ENCODE results near the gene PRPF38B.
A peak's percentile ranks its signal among the peaks of the same experiment; 100 is the strongest.

The PRPF38B gene

DNA sequence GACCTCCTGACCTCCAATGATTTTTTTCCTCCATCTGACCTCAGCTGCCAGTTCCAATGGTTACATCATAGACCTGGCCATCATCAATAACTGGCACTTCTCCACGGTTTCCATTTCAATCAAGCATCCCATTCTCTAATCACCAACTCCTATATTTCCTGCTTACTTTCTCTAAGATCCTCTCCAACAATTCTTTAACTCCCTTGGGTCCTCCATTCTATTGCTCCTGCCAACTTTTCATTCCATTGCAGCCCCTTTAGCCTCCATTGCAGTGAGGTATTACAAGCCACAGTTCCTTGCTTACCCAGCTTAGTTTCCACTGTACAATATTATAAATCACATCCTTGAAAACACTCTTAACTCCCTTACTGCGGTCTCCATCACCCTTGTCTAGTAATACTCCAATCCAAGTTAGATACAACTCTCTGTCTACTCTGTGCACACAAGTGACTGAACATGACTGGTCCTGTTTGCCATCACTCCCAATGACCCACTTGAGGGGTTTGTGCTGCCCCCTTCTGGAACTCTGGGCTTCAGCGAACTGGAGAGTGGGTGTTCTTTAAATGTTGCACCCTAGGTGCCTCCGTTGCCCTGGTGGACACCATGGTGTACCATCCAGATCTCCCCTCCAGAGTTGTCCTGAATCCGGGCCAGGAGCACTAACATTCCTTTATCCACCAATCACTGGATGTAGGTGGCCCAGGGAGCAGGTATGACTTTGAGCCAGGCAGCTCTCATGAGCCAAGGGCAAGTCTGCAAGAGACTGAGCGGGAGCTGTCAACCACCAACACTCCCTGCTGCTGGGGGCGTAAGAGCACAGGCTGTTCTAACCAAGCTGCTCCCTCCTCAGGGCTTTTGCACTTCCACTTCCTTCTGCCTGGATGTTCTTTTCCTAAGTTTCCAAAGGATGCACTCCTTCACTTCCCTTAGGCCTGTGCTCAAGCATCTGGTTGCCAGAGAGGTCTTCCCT lies 16.9 kb downstream of the PRPF38B start:
- no peaks in the 10 kb centered on the region for H3K4me1 ChIP-seq (ENCODE audit: low read length)
- no peak overlapping the region for H3K4me2 ChIP-seq (ENCODE audit: low read depth, low read length)
- TF ChIP-seq EZH2phosphoT487 (IDR thresholded peaks at IDR 0.05; ENCODE audit: low read length) (no peak), EZH2 (optimal IDR thresholded peaks at IDR 0.05; ENCODE audit: low read depth, low read length) (no peak)
- TF ChIP-seq, protein P1, sequence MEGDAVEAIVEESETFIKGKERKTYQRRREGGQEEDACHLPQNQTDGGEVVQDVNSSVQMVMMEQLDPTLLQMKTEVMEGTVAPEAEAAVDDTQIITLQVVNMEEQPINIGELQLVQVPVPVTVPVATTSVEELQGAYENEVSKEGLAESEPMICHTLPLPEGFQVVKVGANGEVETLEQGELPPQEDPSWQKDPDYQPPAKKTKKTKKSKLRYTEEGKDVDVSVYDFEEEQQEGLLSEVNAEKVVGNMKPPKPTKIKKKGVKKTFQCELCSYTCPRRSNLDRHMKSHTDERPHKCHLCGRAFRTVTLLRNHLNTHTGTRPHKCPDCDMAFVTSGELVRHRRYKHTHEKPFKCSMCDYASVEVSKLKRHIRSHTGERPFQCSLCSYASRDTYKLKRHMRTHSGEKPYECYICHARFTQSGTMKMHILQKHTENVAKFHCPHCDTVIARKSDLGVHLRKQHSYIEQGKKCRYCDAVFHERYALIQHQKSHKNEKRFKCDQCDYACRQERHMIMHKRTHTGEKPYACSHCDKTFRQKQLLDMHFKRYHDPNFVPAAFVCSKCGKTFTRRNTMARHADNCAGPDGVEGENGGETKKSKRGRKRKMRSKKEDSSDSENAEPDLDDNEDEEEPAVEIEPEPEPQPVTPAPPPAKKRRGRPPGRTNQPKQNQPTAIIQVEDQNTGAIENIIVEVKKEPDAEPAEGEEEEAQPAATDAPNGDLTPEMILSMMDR (IDR thresholded peaks at IDR 0.05; ENCODE audit: low read length) = peak; percentile 22
- H3K27ac ChIP-seq (ENCODE audit: low read length) = no peak overlapping the region
- no peak for DNase-seq
- H4K20me1 ChIP-seq (ENCODE audit: insufficient read depth, low read length) = no peaks in the 10 kb centered on the region
- H2AFZ ChIP-seq (ENCODE audit: low read length) = no peak overlapping the region
- no peaks in the 10 kb centered on the region for H3K9me2 ChIP-seq (replicated peaks; ENCODE audit: insufficient read depth, low read length)
- H3F3A ChIP-seq (ENCODE audit: insufficient read depth, low read length) = no peaks in the 10 kb centered on the region
- H3K9ac ChIP-seq (ENCODE audit: low read length) = no peak overlapping the region
- no peaks in the 10 kb centered on the region for H3K9me3 ChIP-seq (replicated peaks; ENCODE audit: insufficient read depth, low read length)
- H3K4me3 ChIP-seq (ENCODE audit: low read length) = no peak overlapping the region
- H3K36me3 ChIP-seq (replicated peaks; ENCODE audit: insufficient read depth, low read length) = no peaks in the 10 kb centered on the region
- H3K27me3 ChIP-seq (replicated peaks; ENCODE audit: insufficient read depth, low read length) = no peaks in the 10 kb centered on the region
- H3K79me2 ChIP-seq (ENCODE audit: low read length) = no peaks in the 10 kb centered on the region

- H3K27ac ChIP-seq (ENCODE audit: low read length) = no peak within 1 kb of the TSS
- H3K36me3 ChIP-seq (replicated peaks; ENCODE audit: insufficient read depth, low read length) = no peaks in the 10 kb centered on the region
- no peak within 1 kb of the TSS for H2AFZ ChIP-seq (ENCODE audit: low read length)
- TF ChIP-seq, protein P1 (IDR thresholded peaks at IDR 0.05; ENCODE audit: low read length) = no peak
- H4K20me1 ChIP-seq (ENCODE audit: insufficient read depth, low read length) = no peaks in the 10 kb centered on the region
- no peaks in the 10 kb centered on the region for H3K9me2 ChIP-seq (replicated peaks; ENCODE audit: insufficient read depth, low read length)
- no peaks in the 10 kb centered on the region for H3K4me1 ChIP-seq (ENCODE audit: low read length)
- H3F3A ChIP-seq (ENCODE audit: insufficient read depth, low read length) = no peaks in the 10 kb centered on the region
- no peak within 1 kb of the TSS for H3K4me2 ChIP-seq (ENCODE audit: low read depth, low read length)
- DNase-seq = no peak
- no peaks in the 10 kb centered on the region for H3K79me2 ChIP-seq (ENCODE audit: low read length)
- H3K27me3 ChIP-seq (replicated peaks; ENCODE audit: insufficient read depth, low read length) = no peaks in the 10 kb centered on the region
- H3K9me3 ChIP-seq (replicated peaks; ENCODE audit: insufficient read depth, low read length) = no peaks in the 10 kb centered on the region
- no peak within 1 kb of the TSS for H3K4me3 ChIP-seq (ENCODE audit: low read length)
- no peak within 1 kb of the TSS for H3K9ac ChIP-seq (ENCODE audit: low read length)
Measured at GRCh38 chr1:108712606-108713150, 20.6 kb downstream of the PRPF38B start, which contains the start of gene FNDC7. TSS of gene FNDC7 (plus strand) at chr1:108712908. CDS start at chr1:108712934, 26 bp downstream.

GRCh38 chr1:108715932-108716331 lies 23.8 kb downstream of the PRPF38B start:
- Histone ChIP-seq H3K9me2 (replicated peaks; ENCODE audit: insufficient read depth, low read length) (no peaks in the 10 kb centered on the region), H3F3A (ENCODE audit: insufficient read depth, low read length) (no peaks in the 10 kb centered on the region), H3K27ac (ENCODE audit: low read length) (no peak overlapping the region), H3K27me3 (replicated peaks; ENCODE audit: insufficient read depth, low read length) (no peaks in the 10 kb centered on the region), H4K20me1 (ENCODE audit: insufficient read depth, low read length) (no peaks in the 10 kb centered on the region), H3K4me1 (ENCODE audit: low read length) (peaks cover 9% of the 10 kb centered on the region; the same call in 1 of the 2 replicates), H3K9ac (ENCODE audit: low read length) (no peak overlapping the region), H2AFZ (ENCODE audit: low read length) (no peak overlapping the region), H3K79me2 (ENCODE audit: low read length) (no peaks in the 10 kb centered on the region), H3K4me2 (ENCODE audit: low read depth, low read length) (no peak overlapping the region), H3K36me3 (replicated peaks; ENCODE audit: insufficient read depth, low read length) (no peaks in the 10 kb centered on the region), H3K9me3 (replicated peaks; ENCODE audit: insufficient read depth, low read length) (no peaks in the 10 kb centered on the region), H3K4me3 (ENCODE audit: low read length) (no peak overlapping the region)
- DNase-seq = no peak
- TF ChIP-seq, protein P1 (IDR thresholded peaks at IDR 0.05; ENCODE audit: low read length) = no peak
- no peak for TF ChIP-seq EZH2phosphoT487 (IDR thresholded peaks at IDR 0.05; ENCODE audit: low read length)
- TF ChIP-seq EZH2 (optimal IDR thresholded peaks at IDR 0.05; ENCODE audit: low read depth, low read length) = no peak

Measured in MM.1S (cell line).